CD4-positive, alpha-beta T cell treated with Interleukin-12 subunit alpha and Interleukin-12 subunit beta, for 1 hour (primary cell): ENCODE results near the gene FANCG.

Experiments used
- DNase-seq: peaks from one replicate; pipeline ENCODE4 v3.0.0-alpha.2; 2020

Gene FANCG

DNA sequence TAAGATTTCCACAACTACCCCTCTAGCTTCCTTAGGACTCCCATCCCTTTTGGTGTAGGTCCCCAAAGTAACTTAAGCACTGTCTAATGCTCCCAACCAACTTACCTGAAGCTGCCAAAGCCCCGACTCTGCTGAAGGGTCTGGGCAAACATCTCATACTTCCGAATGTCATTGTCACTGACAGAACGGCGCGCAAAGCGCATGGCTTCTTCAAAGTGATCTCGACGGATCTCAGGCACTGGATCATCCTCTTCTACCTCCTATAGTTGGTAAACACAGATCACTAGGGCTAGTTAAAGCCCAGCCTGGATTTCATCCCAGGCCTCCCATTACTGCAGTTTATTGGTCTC is 22.5 kb downstream of the FANCG start:
- no peak for DNase-seq

DNA sequence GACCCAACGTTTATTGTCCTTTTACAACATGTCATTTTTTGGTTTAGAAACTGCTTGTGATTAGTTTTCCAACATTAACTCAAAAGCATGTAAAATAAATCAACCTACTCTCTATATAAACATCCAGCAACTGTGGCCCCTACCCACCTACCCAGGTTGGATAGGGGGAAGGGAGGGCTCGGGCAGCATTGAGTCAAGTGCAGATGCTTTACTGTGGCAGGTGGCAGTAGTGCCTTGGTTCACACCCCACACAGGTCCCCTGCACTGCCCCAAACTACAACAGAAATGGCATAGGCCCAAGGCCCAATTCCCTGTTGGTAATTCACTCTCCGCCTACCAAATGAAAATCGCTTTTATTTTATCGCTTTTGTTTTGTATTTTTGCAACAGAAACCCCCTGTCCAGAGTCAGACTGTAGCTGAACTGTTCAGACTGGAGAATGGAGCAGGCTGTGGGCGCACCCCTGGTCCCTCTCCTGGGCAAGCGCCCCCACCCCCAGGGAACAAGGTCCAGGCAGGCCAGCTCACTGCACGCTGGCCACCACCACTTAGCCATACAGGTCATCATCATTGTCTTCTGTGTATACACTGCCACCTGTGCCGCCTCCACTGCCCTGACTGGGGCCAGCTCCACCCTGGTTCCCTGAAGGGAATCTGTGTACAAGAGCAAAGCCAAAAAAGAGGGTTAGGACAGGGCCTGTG is 23.0 kb downstream of the FANCG start:
- no peak for DNase-seq

DNA sequence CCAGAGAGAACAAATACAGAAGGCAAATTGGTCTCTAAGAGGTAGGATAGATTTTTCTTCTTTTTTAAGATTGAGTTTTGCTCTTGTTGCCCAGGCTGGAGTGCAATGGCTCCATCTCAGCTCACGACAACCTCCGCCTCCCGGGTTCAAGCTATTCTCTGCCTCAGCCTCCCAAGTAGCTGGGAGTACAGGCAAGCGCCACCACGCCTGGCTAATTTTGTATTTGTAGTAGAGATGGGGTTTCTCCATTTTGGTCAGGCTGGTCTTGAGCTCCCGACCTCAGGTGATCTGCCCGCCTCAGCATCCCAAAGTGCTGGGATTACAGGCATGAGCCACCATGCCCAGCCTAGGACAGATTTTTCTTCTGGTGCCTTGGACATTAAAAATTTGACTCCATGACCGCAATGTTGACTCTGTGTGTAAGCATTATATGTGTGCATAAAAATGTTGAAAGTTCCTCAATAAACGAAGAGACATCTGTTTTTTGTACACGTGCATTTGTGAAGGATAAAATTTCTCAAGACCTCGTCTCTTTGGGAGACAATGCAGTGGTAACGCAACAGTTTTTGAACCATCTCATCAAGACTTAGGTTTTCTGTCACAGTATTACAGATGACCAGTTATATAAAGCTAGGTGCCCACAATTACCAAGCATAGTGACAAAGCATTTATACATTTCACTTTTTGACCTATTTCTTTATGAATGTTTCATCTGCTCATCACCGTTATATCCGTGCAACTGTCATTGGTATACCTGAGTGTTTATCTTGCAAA is 24.7 kb downstream of the FANCG start:
- no peak for DNase-seq

DNA sequence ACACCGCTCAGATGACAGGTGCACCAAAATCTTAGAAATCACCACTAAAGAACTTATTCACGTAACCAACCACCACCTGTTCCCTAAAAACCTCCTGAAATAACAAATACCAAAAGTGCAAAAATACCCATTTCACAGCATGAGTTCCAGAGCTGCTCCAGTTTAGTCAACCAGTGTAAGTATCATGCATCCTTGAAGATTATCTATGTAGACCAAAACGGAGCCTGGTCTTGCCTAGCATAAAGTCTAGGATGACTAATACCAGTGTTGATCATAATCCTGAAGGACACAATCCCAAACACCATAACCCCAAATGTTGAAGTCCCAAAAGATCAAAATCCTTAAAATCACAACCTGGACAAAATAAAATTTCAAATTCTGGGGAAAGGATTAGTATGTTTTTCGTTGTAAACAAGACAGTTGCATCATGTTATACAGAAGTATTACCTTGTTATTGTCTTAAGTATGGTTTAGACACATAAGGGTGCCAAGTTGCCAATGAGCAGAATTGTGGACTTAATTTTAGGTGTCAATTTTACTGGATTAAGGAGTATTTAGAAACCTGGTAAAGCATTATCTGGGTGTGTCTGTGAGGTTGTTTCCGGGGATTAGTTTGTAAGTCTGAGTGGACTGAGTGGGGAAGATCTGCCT is 25.4 kb downstream of the FANCG start:
- no peak for DNase-seq

DNA sequence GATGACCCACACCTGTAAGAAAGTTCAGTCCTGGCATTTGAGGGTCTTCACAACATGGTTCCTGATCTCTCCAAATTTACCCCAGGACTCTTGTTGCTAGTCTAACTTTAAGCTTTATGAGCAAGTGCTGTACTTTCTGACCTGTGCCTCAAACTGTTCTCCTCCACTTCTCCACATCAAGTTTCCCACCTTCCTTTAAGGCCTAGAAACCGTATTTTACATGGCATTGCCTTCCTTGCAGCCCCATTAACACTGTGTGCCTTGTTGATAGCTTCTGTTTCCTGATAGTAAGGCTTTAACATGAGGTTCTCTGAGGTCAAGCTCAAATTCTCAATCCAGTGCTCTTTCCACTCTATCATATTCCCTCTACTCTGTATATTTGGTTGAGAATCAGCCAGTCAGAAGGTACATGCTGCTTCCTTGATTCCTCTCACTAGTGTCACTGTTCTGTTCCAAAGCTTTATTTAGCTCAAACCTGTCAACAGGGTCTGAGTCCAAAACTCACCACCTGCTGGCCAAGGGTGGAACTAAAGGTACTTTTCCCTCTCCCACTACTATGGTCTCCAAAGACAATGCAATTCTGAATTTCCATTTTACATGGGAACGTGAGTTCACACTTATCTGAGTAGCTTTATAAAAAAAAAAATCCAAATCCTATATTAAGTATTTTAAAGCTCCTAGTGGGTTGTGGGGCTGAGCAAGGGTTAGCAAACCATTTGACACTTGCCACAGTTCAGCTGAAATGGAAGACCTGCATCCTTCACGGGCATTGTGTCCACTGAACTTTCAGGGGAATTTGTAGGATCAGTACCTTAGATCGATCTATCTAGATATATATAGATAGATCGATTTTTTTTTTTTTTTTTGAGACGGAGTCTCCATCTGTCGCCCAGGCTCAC is 28.4 kb downstream of the FANCG start:
- DNase-seq: peak; percentile 56

DNA sequence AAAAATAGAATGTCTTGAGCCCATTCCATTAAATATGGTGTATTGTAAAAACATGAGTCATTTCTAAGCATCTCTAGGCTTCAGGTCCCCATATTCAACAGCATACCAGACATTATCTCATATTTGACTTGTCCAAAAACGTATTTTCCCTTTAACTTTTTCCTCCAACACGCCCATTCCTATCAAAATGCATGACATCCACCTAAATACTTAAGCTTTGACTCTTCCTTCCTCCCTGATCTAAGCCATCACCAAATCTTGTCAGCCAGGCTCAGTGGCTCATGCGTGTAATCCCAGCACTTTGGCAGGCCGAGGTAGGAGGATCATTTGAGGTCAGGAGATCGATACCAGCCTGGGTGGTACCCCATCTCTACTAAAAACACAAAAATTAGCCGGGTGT is 31.2 kb downstream of the FANCG start:
- DNase-seq: no peak

DNA sequence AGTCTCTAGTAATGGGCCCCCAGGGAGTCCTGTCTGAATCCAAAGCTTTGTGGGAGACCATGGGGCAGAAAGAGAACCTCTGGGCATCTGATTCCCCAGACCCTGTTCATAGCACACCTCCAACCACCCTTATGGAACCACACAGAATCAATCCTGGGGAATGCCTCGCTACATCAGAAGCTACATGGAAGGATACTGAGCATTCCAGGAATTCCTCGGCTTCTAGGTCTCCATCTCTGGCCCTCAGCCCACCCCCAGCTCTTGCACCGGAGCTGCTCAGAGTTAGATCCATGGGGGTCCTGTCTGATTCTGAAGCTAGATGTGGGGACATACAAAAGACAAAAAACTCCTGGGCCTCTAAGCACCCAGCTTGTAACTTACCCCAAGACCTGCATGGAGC is 35.7 kb downstream of the FANCG start:
- DNase-seq: no peak

DNA sequence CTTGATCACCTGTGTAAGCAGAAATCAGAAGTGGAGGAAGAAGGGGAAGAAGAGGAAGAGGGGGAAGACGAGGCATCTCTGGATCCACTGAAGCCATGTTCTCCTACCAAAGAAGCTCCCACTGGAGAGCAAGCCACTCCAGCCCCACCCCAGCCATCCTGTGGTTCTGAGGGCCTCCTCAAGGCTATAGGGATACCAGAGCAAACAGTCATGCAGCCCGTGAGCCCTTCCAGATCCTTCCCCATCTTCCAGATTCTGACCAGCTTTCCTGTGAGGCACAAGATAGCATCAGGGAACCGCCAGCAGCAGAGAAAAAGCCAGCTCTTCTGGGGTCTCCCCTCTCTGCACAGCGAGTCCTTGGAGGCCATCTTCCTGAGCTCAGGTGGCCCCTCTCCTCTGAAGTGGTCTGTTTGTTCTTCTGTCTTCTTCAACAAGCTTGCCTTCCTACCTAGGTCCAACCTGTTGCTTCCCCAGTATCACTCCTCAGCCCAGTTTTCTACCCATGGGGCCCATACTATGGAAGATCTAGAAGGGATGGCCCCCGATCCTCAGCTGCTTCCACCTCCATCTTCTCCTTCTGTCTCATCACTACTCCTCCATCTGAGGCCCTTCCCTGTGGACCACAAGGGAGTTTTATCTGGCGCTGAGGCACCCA is 36.7 kb downstream of the FANCG start:
- DNase-seq: no peak

DNA sequence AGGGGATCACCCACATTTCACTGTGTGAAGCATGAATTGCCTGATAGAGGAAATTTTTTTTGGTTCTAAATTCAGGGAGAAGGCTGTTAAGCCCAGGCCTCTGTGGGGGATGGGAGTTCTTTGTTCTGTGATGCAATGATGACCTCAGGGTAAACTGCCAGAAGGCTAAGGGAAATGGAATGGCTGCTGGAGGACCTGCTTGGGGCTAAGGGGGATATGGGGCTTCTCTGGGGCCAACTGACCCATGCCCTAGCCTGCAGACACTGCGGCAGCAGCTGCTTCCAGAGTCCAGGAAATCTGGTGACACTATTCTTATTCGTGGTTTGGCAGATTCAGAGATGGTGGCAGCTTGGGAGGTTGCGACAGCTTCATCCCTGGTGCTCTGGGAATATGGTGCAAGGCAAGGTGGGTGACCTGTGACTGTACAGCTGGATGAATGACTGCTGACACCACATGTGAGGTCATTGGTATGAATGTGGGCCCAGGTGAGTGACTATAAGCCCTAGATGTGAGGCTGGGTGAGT is 37.6 kb downstream of the FANCG start:
- no peak for DNase-seq

DNA sequence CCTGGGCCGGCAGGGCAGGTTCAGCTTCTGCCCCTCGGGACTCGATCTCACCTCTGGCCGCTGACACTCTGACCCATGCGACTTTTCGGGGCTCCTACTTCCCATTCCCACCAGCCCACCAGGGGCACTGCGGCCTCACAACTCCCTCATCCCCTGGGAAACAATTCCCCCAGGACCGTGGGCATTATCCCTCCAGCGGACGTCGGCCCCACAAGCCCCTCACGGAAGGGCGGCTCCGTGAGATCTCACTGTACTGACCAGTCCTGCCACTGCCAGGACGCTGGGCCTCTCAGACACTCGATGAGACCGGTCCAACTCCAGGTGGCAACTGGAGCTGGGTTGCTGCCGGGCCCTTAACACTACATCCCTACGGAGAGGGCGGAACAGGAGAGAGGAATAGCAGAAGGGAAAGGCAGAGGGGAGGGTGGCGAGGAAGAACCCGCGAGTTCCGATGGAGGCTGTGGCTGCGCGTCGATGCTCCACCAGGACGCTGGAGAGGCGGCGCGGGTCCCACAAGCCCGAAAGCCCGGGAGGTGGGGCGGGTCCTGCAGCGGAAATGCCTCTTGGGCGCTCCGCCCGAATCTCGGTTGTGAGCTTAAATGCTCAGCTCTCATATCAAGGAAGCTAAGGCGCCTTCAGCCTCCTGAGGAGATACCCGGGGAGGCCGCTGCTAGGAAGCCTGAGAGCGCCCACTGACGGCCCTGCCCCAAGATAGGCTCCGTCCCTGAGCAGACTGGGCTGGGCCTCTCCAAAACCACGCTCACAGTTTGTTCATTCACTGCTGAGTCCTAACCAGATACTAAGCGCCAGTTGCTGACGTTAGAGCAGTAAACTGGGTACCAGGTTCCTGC is 43.7 kb downstream of the FANCG start:
- DNase-seq: peak; percentile 38

DNA sequence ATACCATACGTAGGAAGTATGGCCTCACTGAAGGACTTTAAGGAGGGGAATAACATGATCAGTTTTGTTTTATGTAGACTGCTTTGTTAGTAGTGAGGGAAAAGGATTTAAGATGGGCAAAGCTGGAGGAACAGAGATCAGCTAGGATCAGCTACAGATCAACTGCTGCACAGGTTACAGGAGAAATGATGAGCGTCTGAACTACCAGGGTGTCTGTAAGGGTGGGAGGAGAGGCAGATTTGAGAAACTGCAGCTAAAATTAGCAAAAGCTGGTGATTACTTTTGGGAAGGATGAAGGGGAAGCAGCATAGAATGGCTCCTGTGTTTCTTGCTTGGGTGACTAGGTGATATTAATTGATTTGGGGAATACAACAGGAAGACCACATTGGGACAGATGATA is 46.6 kb downstream of the FANCG start:
- DNase-seq: no peak

DNA sequence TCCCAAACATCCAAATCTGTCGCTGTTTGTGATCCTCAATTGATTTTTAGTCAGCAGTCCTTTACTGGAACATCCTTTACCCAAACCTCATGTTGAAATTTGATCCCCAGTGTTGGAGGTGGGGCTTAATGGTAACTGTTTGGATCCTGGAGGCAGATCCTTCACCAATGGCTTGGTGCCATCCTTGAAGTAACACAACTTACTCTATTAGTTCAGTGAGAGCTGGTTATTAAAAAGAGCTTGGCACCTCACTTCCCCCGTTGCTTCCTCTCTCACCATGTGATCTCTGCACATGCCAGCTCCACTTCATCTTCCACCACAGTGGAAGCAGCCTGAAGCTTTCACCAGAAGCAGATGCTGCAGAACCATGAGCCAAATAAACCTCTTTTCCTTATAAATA is 49.9 kb downstream of the FANCG start:
- no peak for DNase-seq

DNA sequence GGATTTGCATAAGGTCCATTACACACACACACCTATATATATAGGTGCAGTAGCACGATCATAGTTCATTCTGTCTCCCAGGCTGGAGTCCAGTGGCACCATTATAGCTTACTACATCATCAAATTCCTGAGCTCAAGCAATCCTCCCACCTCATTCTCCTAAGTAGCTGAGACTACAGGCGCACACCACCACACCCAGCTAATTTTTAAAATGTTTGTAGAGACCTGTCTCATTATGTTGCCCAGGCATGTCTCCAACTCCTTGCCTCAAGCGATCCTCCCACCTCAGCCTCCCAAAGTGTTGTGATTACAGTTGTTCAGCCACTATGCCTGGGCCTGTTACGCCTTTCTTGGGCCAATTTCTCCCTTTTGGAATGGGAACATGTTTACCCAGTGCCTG is 50.5 kb downstream of the FANCG start:
- no peak for DNase-seq

DNA sequence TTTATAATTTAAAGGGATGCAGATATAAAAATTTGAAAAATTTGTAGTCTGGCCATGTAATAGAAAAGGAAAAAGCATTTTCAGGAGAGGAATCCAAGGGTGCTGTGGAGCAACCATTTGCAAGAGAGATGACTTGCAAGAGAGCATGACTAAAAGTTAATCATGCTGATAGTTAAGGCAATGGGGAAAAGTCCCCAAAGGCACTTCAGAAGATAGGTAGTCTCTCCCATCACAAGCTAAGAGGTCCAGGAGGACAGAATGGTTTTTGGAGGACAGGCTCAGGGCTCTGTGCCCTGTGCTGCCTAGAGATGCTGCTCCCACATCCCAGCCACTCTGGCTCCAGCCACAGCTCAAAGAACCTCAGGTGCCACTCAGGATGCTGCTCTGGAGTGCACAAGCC is 51.4 kb downstream of the FANCG start:
- DNase-seq: no peak

DNA sequence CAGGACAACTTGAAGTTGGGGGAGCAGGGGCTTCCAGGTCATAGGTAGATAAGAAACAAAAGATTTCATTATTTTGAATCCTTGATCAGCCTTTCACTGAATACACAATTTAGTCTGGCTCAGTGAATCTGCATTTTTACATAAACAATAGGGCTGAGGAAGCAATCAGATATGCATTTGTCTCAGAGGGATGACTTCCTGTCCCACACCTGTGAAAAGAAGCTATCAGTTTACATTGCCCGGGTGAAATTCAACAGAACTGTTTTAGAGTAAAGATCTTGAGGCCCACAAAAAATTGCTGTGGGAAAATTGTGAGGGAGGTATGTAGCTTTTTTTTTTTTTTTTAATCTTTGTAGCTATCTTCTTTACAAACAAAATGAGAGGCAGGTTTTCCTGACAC is 51.9 kb downstream of the FANCG start:
- DNase-seq: no peak

DNA sequence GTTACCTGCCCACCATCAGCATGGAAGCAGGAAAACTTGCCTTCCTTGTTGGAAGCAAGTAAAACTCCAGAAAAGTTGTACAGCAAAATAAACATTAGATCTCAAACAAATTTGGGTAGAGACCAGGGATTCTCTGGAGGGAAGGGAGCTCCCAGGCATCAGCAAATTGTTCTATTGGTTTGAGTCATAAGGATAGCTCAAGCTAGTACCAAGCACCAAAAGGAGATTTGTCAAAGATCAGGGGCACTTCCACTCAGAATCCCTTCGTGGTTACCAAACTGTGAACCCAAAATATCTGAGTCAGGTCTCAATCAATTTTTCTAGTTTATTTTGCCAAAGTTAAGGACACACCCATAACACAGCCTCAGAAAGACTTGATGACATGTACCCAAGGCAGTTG is 52.4 kb downstream of the FANCG start:
- no peak for DNase-seq

DNA sequence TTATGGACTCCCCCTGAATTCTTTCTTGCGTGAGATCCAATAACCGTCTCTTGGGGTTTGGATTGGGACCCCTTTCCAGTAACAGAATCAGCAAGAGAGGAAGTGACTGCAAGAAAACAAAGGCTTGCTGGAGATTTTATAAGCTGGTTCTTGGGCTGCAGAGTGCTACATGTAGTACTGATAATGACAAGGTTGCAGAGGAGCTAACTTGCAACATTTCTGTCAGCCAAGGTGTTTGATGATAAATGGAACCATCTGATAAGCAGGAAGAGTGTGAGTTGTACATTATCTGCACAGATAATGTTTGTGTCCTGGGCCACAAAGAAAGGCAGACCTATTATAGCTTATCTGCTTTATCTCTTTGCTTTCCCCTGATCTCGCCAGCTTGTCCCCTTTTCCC is 53.1 kb downstream of the FANCG start:
- no peak for DNase-seq
